ENCODE data around the gene KAZN.

KAZN gene

DNA sequence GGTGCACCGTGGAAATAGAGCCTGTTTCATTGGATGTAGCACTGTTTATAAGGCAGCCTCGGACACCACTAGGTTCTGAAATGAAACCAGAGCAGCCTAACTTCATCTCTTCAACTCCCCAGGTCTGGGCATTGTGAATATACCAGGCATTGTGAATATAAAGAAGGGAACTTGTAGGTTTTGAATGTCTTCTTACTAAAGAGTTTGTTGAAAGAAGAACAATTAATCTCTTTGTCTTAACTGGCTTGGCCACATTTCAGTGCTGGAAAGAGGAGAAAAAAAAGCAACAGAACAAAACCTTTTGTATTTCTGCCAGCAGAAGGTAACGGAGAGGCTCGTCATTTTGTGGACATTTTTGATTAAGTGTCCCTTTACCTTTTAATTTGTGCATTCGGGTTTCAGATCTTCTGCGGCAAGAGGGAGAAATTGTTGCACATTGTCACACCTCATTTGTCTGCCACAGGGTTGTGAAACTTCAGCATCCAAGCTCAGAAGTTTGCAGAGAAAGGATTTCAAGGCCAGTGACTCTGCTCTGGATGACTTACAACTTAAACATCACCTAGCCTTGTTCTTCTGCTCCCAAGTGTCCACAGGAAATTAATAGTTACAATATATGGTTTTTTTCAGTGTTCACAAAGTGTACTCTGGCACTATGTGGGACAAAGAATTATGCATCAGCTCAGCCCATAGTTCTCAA is 158.3 kb downstream of the KAZN start (continued):
- TF ChIP-seq ZNF555 (tag by site-specific recombination; conservative IDR thresholded peaks at IDR 0.05) = no peak
- TF ChIP-seq ZNF596 (tag by site-specific recombination; IDR thresholded peaks at IDR 0.05) = no peak

DNA sequence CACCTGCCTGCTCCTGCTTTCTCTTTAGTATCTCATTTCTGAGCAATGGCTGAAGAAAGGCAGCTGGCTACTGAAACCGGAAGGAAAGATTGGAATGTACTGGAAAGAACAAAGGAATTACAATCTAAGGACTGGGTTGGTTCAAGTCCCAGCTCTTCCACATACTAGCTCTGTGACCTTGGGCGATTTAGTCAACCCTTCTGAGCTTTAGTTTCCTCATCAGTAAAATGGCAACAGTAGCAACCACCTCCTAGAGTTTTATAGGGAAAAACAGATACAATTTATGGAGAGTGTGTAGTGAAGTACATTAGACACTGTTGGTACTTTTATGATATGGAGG is 158.8 kb downstream of the KAZN start:
- Histone ChIP-seq H3K4me1 (ENCODE audit: control insufficient read depth, insufficient read depth, low read length) (no peaks in the 10 kb centered on the region), H3K27ac (ENCODE audit: extremely low read depth, low read depth, low read length) (no peak overlapping the region), H3K9me3 (ENCODE audit: control insufficient read depth, insufficient read depth, low read depth, low read length) (no peaks in the 10 kb centered on the region), H3K36me3 (ENCODE audit: control insufficient read depth in 2 of 2, insufficient read depth in 1 of 2, low read length in 2 of 2) (no peaks in the 10 kb centered on the region), H3K4me3 (ENCODE audit: low read depth, low read length) (no peak overlapping the region)
- CTCF ChIA-PET = no interaction called here
- POLR2A ChIA-PET = no interaction called here
- TF ChIP-seq ZNF335 (tag by site-specific recombination; conservative IDR thresholded peaks at IDR 0.05) (no peak), ZNF140 (tag by site-specific recombination; IDR thresholded peaks at IDR 0.05) (no peak), ZNF138 (tag by site-specific recombination; IDR thresholded peaks at IDR 0.05; ENCODE audit: borderline replicate concordance) (no peak), ZNF791 (tag by site-specific recombination; IDR thresholded peaks at IDR 0.05) (no peak), ZEB2 (tag by site-specific recombination; IDR thresholded peaks at IDR 0.05) (no peak), ZBTB17 (tag by site-specific recombination; IDR thresholded peaks at IDR 0.05) (no peak), ZNF777 (tag by site-specific recombination; IDR thresholded peaks at IDR 0.05; ENCODE audit: borderline replicate concordance) (no peak), ZNF426 (tag by site-specific recombination; IDR thresholded peaks at IDR 0.05) (no peak), ZNF664 (tag by site-specific recombination; IDR thresholded peaks at IDR 0.05) (no peak), ZNF248 (tag by site-specific recombination; IDR thresholded peaks at IDR 0.05) (no peak), ZNF555 (tag by site-specific recombination; conservative IDR thresholded peaks at IDR 0.05) (no peak), ZBTB1 (tag by site-specific recombination; IDR thresholded peaks at IDR 0.05) (no peak)
- TF ChIP-seq, protein P1, sequence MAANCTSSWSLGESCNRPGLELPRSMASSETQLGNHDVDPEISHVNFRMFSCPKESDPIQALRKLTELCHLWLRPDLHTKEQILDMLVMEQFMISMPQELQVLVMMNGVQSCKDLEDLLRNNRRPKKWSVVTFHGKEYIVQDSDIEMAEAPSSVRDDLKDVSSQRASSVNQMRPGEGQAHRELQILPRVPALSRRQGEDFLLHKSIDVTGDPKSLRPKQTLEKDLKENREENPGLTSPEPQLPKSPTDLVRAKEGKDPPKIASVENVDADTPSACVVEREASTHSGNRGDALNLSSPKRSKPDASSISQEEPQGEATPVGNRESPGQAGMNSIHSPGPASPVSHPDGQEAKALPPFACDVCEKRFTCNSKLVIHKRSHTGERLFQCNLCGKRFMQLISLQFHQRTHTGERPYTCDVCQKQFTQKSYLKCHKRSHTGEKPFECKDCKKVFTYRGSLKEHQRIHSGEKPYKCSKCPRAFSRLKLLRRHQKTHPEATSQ (tag by site-specific recombination; IDR thresholded peaks at IDR 0.05) = no peak

DNA sequence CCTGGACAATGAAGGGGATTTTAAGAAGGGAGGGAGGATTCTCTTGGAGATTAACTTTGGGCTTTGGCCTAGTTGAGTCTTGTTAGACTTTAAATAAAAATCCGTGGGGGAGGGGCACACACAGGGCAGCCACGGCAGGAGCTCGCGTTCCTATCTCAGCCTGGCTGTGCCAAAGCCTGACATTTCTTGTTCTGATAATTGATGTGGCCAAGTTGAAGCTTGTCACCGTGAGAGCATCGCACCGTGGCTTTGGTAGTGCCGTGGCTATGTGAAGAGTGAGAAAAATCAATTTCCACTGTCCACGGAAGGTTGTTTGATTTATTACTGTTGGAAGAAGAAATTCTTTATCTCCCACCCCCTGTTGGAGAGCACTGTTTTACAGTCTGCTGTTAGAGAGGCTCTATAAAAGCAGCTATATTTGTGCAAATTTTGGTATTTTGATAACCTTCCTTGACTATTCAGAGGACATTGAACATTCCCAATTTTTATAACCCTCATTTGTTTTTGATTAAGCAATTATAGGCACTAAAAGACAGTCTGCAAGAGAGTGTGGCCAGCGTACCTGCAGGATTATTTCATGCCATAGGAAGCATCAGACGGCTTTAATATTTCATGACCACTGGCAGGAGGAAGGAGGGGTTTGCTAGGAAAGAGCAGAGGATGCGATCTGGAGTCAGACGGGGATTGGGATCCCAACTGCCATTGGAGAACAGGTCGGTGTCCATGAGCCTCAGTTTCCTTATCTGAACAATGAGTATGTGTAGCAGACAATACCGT is 160.7 kb downstream of the KAZN start:
- Histone ChIP-seq H3K4me3 (ENCODE audit: low read depth, low read length) (no peak overlapping the region), H3K9me3 (ENCODE audit: control insufficient read depth, insufficient read depth, low read depth, low read length) (no peaks in the 10 kb centered on the region), H3K4me1 (ENCODE audit: control insufficient read depth, insufficient read depth, low read length) (no peaks in the 10 kb centered on the region), H3K27ac (ENCODE audit: extremely low read depth, low read depth, low read length) (no peak overlapping the region), H3K36me3 (ENCODE audit: control insufficient read depth in 2 of 2, insufficient read depth in 1 of 2, low read length in 2 of 2) (no peaks in the 10 kb centered on the region)
- POLR2A ChIA-PET = no interaction called here
- CTCF ChIA-PET = interaction anchor here (1.0 kb wide), 1 partner anchor 646 kb away, joined by 4 read pairs; no protein-coding TSS in a partner anchor
- TF ChIP-seq, protein P2, sequence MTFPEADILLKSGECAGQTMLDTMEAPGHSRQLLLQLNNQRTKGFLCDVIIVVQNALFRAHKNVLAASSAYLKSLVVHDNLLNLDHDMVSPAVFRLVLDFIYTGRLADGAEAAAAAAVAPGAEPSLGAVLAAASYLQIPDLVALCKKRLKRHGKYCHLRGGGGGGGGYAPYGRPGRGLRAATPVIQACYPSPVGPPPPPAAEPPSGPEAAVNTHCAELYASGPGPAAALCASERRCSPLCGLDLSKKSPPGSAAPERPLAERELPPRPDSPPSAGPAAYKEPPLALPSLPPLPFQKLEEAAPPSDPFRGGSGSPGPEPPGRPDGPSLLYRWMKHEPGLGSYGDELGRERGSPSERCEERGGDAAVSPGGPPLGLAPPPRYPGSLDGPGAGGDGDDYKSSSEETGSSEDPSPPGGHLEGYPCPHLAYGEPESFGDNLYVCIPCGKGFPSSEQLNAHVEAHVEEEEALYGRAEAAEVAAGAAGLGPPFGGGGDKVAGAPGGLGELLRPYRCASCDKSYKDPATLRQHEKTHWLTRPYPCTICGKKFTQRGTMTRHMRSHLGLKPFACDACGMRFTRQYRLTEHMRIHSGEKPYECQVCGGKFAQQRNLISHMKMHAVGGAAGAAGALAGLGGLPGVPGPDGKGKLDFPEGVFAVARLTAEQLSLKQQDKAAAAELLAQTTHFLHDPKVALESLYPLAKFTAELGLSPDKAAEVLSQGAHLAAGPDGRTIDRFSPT (tag by site-specific recombination; IDR thresholded peaks at IDR 0.05) = no peak
- TF ChIP-seq TCF7L2 (IDR thresholded peaks at IDR 0.05; ENCODE audit: borderline replicate concordance, low read depth, low read length) (no peak), BCL11B (tag by site-specific recombination; IDR thresholded peaks at IDR 0.05; ENCODE audit: low read depth) (no peak), ZNF514 (tag by site-specific recombination; IDR thresholded peaks at IDR 0.05) (no peak), ZSCAN23 (tag by site-specific recombination; IDR thresholded peaks at IDR 0.05) (no peak)
- TF ChIP-seq, protein P3, sequence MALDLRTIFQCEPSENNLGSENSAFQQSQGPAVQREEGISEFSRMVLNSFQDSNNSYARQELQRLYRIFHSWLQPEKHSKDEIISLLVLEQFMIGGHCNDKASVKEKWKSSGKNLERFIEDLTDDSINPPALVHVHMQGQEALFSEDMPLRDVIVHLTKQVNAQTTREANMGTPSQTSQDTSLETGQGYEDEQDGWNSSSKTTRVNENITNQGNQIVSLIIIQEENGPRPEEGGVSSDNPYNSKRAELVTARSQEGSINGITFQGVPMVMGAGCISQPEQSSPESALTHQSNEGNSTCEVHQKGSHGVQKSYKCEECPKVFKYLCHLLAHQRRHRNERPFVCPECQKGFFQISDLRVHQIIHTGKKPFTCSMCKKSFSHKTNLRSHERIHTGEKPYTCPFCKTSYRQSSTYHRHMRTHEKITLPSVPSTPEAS (tag by site-specific recombination; IDR thresholded peaks at IDR 0.05) = no peak

All from HEK293 (cell line).